GM18526 (cell line): ENCODE results near the gene GDI2.

Experiments used
- POLR2A ChIP-seq: IDR thresholded peaks from 3 replicates; pipeline ENCODE4 v1.6.1; 2011; ENCODE audit not compliant: insufficient read length; ENCODE audit errors: extremely low read depth

The GDI2 gene

GRCh38 chr10:5735119-5735518 is 78.1 kb downstream of the GDI2 start:
- no peak for TF ChIP-seq POLR2A

- no peak for TF ChIP-seq POLR2A
Observed at GRCh38 chr10:5732141-5732540, 81.1 kb downstream of the GDI2 start.

- no peak for TF ChIP-seq POLR2A
Observed at GRCh38 chr10:5731559-5731958, 81.7 kb downstream of the GDI2 start.

- no peak for TF ChIP-seq POLR2A
Observed at GRCh38 chr10:5730766-5731165, 82.5 kb downstream of the GDI2 start.

GRCh38 chr10:5723692-5724091 is 89.5 kb downstream of the GDI2 start:
- no peak for TF ChIP-seq POLR2A

- no peak for TF ChIP-seq POLR2A
Observed at GRCh38 chr10:5720182-5720581, 93.1 kb downstream of the GDI2 start.

- no peak for TF ChIP-seq POLR2A
Observed at GRCh38 chr10:5719546-5719945, 93.7 kb downstream of the GDI2 start.
